GM12878 (cell line): ENCODE data around the gene ARHGEF10L. TPM values are rescaled to one million over a fixed set of nuclear protein-coding genes. Genes with fewer than 3 reads are reported as not detected.

Experiments used
- ATAC-seq: fragments of 200-7000 bp; cut with Tn5 transposase; 3 replicates; pipeline ENCODE4 v1.9.1; 2020; ENCODE audit warnings: mild to moderate bottlenecking, moderate library complexity
- BruUV-seq: library from RNA; stranded (reverse); fragments of 400-500 nt; replicated peaks from 2 replicates; lab custom pipeline; 2021; lab: Mats Ljungman, UMichigan
- CTCF ChIA-PET: fragments of 300-600 bp; sonication (Branson Sonifier 250); formaldehyde crosslinking; extraction: SDS; loops from one replicate; lab custom pipeline; 2021; ENCODE audit warnings: inconsistent platforms; lab: Yijun Ruan, JAX
- POLR2A ChIA-PET: fragments of 350-600 bp; formaldehyde crosslinking; extraction: SDS; loops from one replicate; lab custom pipeline; 2021; ENCODE audit warnings: inconsistent platforms; lab: Charles Lee
- RAD21 ChIA-PET: fragments of 300-600 bp; sonication (Branson Sonifier 250); formaldehyde crosslinking; loops from one replicate; lab custom pipeline; 2023; ENCODE audit warnings: antibody characterized with exemption; ENCODE audit not compliant: unreplicated experiment; lab: Charles Lee
- SMC1A ChIA-PET: fragments of 300-600 bp; sonication (Branson Sonifier 250); formaldehyde crosslinking; loops from one replicate; lab custom pipeline; 2023; ENCODE audit not compliant: unreplicated experiment, uncharacterized antibody; lab: Charles Lee
- DNase-seq: peaks from one replicate; pipeline ENCODE4 v3.0.0-alpha.2; 2011; ENCODE audit warnings: low read depth, low spot score
- FAIRE-seq: peaks from 3 replicates; lab custom pipeline; 2011; peaks lifted over from hg19 to GRCh38; lab: Jason Lieb, UNC
- H2AFZ ChIP-seq: 2 replicates; pipeline ENCODE4 v1.6.0; 2011; ENCODE audit warnings: low read depth, low read length, control low read depth; ENCODE audit not compliant: control insufficient read depth
- H3K27ac ChIP-seq: 2 replicates; pipeline ENCODE4 v1.5.1; 2011; ENCODE audit warnings: control low read depth; ENCODE audit not compliant: control insufficient read depth, insufficient read depth
- H3K27me3 ChIP-seq, 2 experiments: replicated peaks in 1 of 2; 2 replicates each; pipeline versions ENCODE4 v1.6.0 to v1.6.1; 2011; ENCODE audit warnings: low read length in 1 of 2; ENCODE audit not compliant: control insufficient read depth in 2 of 2, insufficient read depth in 2 of 2
- H3K36me3 ChIP-seq, 2 experiments: 2 replicates each; pipeline ENCODE4 v1.5.1; 2011; ENCODE audit warnings: low read length in 1 of 2; ENCODE audit not compliant: control insufficient read depth in 2 of 2, insufficient read depth in 2 of 2
- H3K4me1 ChIP-seq: 2 replicates; pipeline ENCODE4 v1.6.1; 2011; ENCODE audit warnings: mild to moderate bottlenecking, low read length, moderate library complexity, mixed read lengths; ENCODE audit not compliant: control insufficient read depth, insufficient read depth
- H3K4me2 ChIP-seq: 2 replicates; pipeline ENCODE4 v1.6.0; 2011; ENCODE audit warnings: control low read depth; ENCODE audit not compliant: control insufficient read depth, insufficient read depth
- H3K4me3 ChIP-seq: fragments of 200-600 bp; sonication (generic); 2 replicates; pipeline ENCODE4 v1.5.1; 2016
- H3K79me2 ChIP-seq: 2 replicates; pipeline ENCODE4 v1.6.0; 2011; ENCODE audit warnings: low read length; ENCODE audit not compliant: control insufficient read depth, insufficient read depth
- H3K9ac ChIP-seq: 2 replicates; pipeline ENCODE4 v1.8.0; 2011; ENCODE audit warnings: low read length, control low read depth, mixed read lengths; ENCODE audit not compliant: control insufficient read depth, insufficient read depth
- H3K9me3 ChIP-seq: replicated peaks from 3 replicates; pipeline ENCODE4 v1.5.1; 2011; ENCODE audit warnings: mild to moderate bottlenecking, low read length; ENCODE audit not compliant: control insufficient read depth, insufficient read depth
- H4K20me1 ChIP-seq: 2 replicates; pipeline ENCODE4 v1.6.0; 2011; ENCODE audit not compliant: control insufficient read depth, insufficient read depth
- BMI1 ChIP-seq: fragments of 450-650 bp; IDR thresholded peaks from 2 replicates; pipeline ENCODE4 v1.6.1; 2016; ENCODE audit warnings: mild to moderate bottlenecking, moderate library complexity, borderline replicate concordance
- DPF2 ChIP-seq: fragments of 450-650 bp; IDR thresholded peaks from 2 replicates; pipeline ENCODE4 v1.6.1; 2017; ENCODE audit warnings: mild to moderate bottlenecking
- ETV6 ChIP-seq, 2 experiments: fragments of 450-650 bp in 1 of 2; IDR thresholded peaks in 1 of 2; conservative IDR thresholded peaks in 1 of 2; 2 replicates each; pipeline ENCODE4 v1.6.1; 2014; ENCODE audit warnings: antibody characterized with exemption in 1 of 2, borderline replicate concordance in 1 of 2, low read depth in 1 of 2, mild to moderate bottlenecking in 1 of 2, moderate library complexity in 1 of 2
- KDM1A ChIP-seq: fragments of 200-600 bp; sonication (generic); IDR thresholded peaks from 2 replicates; pipeline ENCODE4 v1.6.1; 2016; ENCODE audit warnings: borderline replicate concordance
- MTA3 ChIP-seq: IDR thresholded peaks from 2 replicates; pipeline ENCODE4 v1.6.1; 2012; ENCODE audit warnings: low read length, inconsistent platforms, borderline replicate concordance
- MYC ChIP-seq: IDR thresholded peaks from 2 replicates; pipeline ENCODE4 v1.6.1; 2011; ENCODE audit warnings: mild to moderate bottlenecking, low read length, moderate library complexity, inconsistent platforms; ENCODE audit not compliant: insufficient read depth, insufficient replicate concordance, insufficient read length, severe bottlenecking
- POLR2AphosphoS5 ChIP-seq: IDR thresholded peaks from 2 replicates; pipeline ENCODE4 v1.6.1; 2011; ENCODE audit warnings: mild to moderate bottlenecking, low read length, inconsistent platforms
- RELA ChIP-seq: fragments of 450-650 bp; IDR thresholded peaks from 2 replicates; pipeline ENCODE4 v1.8.0; 2014; ENCODE audit warnings: borderline replicate concordance; ENCODE audit not compliant: partially characterized antibody
- SIX5 ChIP-seq: IDR thresholded peaks from 2 replicates; pipeline ENCODE4 v1.6.1; 2011; ENCODE audit warnings: mild to moderate bottlenecking, low read depth, low read length, moderate library complexity; ENCODE audit not compliant: severe bottlenecking
- SMC3 ChIP-seq: IDR thresholded peaks from 2 replicates; pipeline ENCODE4 v1.6.1; 2011; ENCODE audit warnings: low read length, improper control_type of control experiment, borderline replicate concordance
- SREBF1 ChIP-seq: IDR thresholded peaks from 2 replicates; pipeline ENCODE4 v1.6.1; 2012; ENCODE audit warnings: mild to moderate bottlenecking, low read length
- TAF1 ChIP-seq: IDR thresholded peaks from 2 replicates; pipeline ENCODE4 v1.6.1; 2011; ENCODE audit warnings: mild to moderate bottlenecking, low read depth, low read length, borderline replicate concordance
- USF2 ChIP-seq: IDR thresholded peaks from 2 replicates; pipeline ENCODE4 v1.6.1; 2011; ENCODE audit warnings: low read depth, low read length, improper control_type of control experiment, borderline replicate concordance
- WRNIP1 ChIP-seq: IDR thresholded peaks from 2 replicates; pipeline ENCODE4 v1.6.1; 2011; ENCODE audit warnings: low read depth, low read length, improper control_type of control experiment, borderline replicate concordance
- ZBTB11 ChIP-seq: fragments of 450-650 bp; formaldehyde crosslinking; IDR thresholded peaks from 2 replicates; pipeline ENCODE4 v1.5.0; 2022; ENCODE audit warnings: mild to moderate bottlenecking, missing genetic modification characterization
- ZNF274 ChIP-seq: IDR thresholded peaks from one replicate; pipeline ENCODE4 v1.8.0; 2011; ENCODE audit not compliant: insufficient read length, insufficient read depth
- ZSCAN29 ChIP-seq: fragments of 450-650 bp; IDR thresholded peaks from 2 replicates; pipeline ENCODE4 v1.6.1; 2017; ENCODE audit warnings: mild to moderate bottlenecking, moderate library complexity
- WGBS: methylation state at CpG from one replicate; pipeline ENCODE4 v1.1.6; 2016; ENCODE audit warnings: low lambda C conversion rate; ENCODE audit not compliant: insufficient replicate concordance, insufficient coverage; ENCODE audit errors: missing lambda C conversion rate; 5-methylcytosine and 5-hydroxymethylcytosine counted together
- in situ Hi-C: fragments of 300-500 bp; cut with MboI; formaldehyde crosslinking; loops from 9 replicates; pipeline ENCODE4 v1.14.3; 2018; ENCODE audit warnings: mixed read lengths
- intact Hi-C: fragments of 100-400 bp; cut with micrococcal nuclease; formaldehyde crosslinking; loops from one replicate; pipeline ENCODE4 v1.14.2; 2022; ENCODE audit not compliant: unreplicated experiment
- polyA plus RNA-seq, 11 experiments: library from polyadenylated mRNA; depleted of rRNA in 4 of 11; unstranded in 6 of 11; stranded (reverse) in 5 of 11; fragments of >200 nt; fragmentation: Nextera tagmentation in 4 of 11; fragmentation: Illumina TruSeq in 1 of 11; extraction: Ambion mirVana in 4 of 11; extraction: Trizol in 1 of 11; gene quantifications; 1 replicate in 1 of 11; 2 replicates in 10 of 11; pipeline versions ENCODE4 v1.2.1 to v1.2.3, GENCODE V29; 2011 to 2016; ENCODE audit warnings: inconsistent platforms in 2 of 11, missing spikeins in 2 of 11, low read depth in 1 of 11
- total RNA-seq, 4 experiments: library from RNA; depleted of rRNA in 3 of 4; stranded (reverse); fragments of >200 nt in 3 of 4; fragmentation: Illumina TruSeq in 1 of 4; extraction: Trizol in 1 of 4; gene quantifications; 2 replicates each; pipeline versions ENCODE4 v1.2.1 to v1.2.3, GENCODE V29; 2013 to 2021
- TF ChIP-seq, protein P1 (sequence below): fragments of 450-650 bp; IDR thresholded peaks from 2 replicates; pipeline ENCODE4 v1.6.1; 2017; ENCODE audit warnings: antibody characterized with exemption, mild to moderate bottlenecking, moderate library complexity

ARHGEF10L gene
- total and polyA plus RNA-seq, 10 of the 15 experiments (the other 5 are each of a cell fraction or from before 2014, with no cell fraction given) = 0.05 to 0.94 (median 0.28) TPM; not detected in 2

GRCh38 chr1:17574516-17574915 lies 35.0 kb downstream of the ARHGEF10L start:
- FAIRE-seq (no peak), ATAC-seq (peak; percentile 39), DNase-seq (no peak)
- no peaks in the 10 kb centered on the region for H3K4me1 ChIP-seq
- H2AFZ ChIP-seq = no peak overlapping the region
- 9% methylated on average over 11 of the region's 11 CpGs for WGBS
- H3K36me3 ChIP-seq = no peaks in the 10 kb centered on the region
- ChIA-PET SMC1A (interaction anchor here (1.0 to 1.6 kb wide), 3 partner anchors 20 to 33 kb away, joined by 4 to 5 read pairs (median 4); no protein-coding TSS in a partner anchor), CTCF (interaction anchor here (0.5 to 3.9 kb wide), 11 partner anchors 10 to 82 kb away, joined by 3 to 29 read pairs (median 3); no protein-coding TSS in a partner anchor), RAD21 (interaction anchor here (0.9 to 3.3 kb wide), 5 partner anchors 16 to 72 kb away, joined by 3 to 24 read pairs (median 3); no protein-coding TSS in a partner anchor), POLR2A (interaction anchor here (0.5 kb wide), 1 partner anchor 26 kb away, joined by 3 read pairs; no protein-coding TSS in a partner anchor)
- intact Hi-C loops = no loop called here
- H3K27ac ChIP-seq = no peak overlapping the region
- no peaks in the 10 kb centered on the region for H3K79me2 ChIP-seq
- H3K27me3 ChIP-seq = 0 out of 4 replicates have a peak, but pooled peaks cover 0 to 1% of the 10 kb centered on the region in 2 experiments
- no peak overlapping the region for H3K9ac ChIP-seq
- no peaks in the 10 kb centered on the region for H3K9me3 ChIP-seq
- in situ Hi-C loops = no loop called here
- H3K4me2 ChIP-seq = no peak overlapping the region
- no peak overlapping the region for H3K4me3 ChIP-seq
- no peaks in the 10 kb centered on the region for H4K20me1 ChIP-seq
- BruUV-seq = no TSS peak
- TF ChIP-seq MTA3 = no peak
- TF ChIP-seq SIX5 = no peak
- no peak for TF ChIP-seq USF2
- TF ChIP-seq POLR2AphosphoS5 = no peak
- TF ChIP-seq ETV6 (conservative IDR thresholded peaks at IDR 0.05 in 1 of 2, IDR thresholded peaks at IDR 0.05 in 1 of 2; ENCODE audit: borderline replicate concordance in 1 of 2, low read depth in 1 of 2) = no peak
- no peak for TF ChIP-seq BMI1
- TF ChIP-seq SMC3 = no peak
- no peak for TF ChIP-seq ZSCAN29
- TF ChIP-seq MYC = no peak
- TF ChIP-seq RELA = no peak
- no peak for TF ChIP-seq SREBF1
- TF ChIP-seq, protein P1, sequence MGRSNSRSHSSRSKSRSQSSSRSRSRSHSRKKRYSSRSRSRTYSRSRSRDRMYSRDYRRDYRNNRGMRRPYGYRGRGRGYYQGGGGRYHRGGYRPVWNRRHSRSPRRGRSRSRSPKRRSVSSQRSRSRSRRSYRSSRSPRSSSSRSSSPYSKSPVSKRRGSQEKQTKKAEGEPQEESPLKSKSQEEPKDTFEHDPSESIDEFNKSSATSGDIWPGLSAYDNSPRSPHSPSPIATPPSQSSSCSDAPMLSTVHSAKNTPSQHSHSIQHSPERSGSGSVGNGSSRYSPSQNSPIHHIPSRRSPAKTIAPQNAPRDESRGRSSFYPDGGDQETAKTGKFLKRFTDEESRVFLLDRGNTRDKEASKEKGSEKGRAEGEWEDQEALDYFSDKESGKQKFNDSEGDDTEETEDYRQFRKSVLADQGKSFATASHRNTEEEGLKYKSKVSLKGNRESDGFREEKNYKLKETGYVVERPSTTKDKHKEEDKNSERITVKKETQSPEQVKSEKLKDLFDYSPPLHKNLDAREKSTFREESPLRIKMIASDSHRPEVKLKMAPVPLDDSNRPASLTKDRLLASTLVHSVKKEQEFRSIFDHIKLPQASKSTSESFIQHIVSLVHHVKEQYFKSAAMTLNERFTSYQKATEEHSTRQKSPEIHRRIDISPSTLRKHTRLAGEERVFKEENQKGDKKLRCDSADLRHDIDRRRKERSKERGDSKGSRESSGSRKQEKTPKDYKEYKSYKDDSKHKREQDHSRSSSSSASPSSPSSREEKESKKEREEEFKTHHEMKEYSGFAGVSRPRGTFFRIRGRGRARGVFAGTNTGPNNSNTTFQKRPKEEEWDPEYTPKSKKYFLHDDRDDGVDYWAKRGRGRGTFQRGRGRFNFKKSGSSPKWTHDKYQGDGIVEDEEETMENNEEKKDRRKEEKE = no peak
- TF ChIP-seq ZBTB11 (CRISPR knock-in tag) = no peak
- no peak for TF ChIP-seq TAF1
- TF ChIP-seq ZNF274 = no peak
- TF ChIP-seq DPF2 = no peak
- no peak for TF ChIP-seq KDM1A
- TF ChIP-seq WRNIP1 = no peak
